NCI-H187 treated with DMSO at 0.1 percent for 48 hours (cell line): Measurements from ENCODE around the gene MOCS1.

ENCODE experiments used
- DNase-seq: peaks from one replicate; lab custom pipeline; 2025; lab: John Stamatoyannopoulos, UW

Gene MOCS1

GRCh38 chr6:39876111-39876510 lies 58.2 kb downstream of the MOCS1 start:
- no peak for DNase-seq

GRCh38 chr6:39873439-39873838 lies 60.8 kb downstream of the MOCS1 start:
- no peak for DNase-seq

- DNase-seq = no peak
Observed at GRCh38 chr6:39870950-39871349, 63.3 kb downstream of the MOCS1 start.

GRCh38 chr6:39867592-39867991 lies 66.7 kb downstream of the MOCS1 start:
- no peak for DNase-seq

GRCh38 chr6:39865011-39865888 lies 69.0 kb downstream of the MOCS1 start:
- DNase-seq = peak; percentile 4

GRCh38 chr6:39861663-39862062 lies 72.6 kb downstream of the MOCS1 start:
- no peak for DNase-seq

GRCh38 chr6:39859025-39859424 lies 75.2 kb downstream of the MOCS1 start:
- DNase-seq = no peak

GRCh38 chr6:39855356-39855995 lies 78.8 kb downstream of the MOCS1 start:
- no peak for DNase-seq
